ENCODE measurements around the gene SKAP1. TPM values are rescaled to one million over a fixed set of nuclear protein-coding genes. Genes with fewer than 3 reads are reported as not detected.
"Not testable (repeated sequence)": the region's sequence is repeated elsewhere in the genome, so short reads cannot be mapped to it uniquely, and the experiment has no call there.

SKAP1 gene
- total and polyA plus RNA-seq, 2 experiments from 2014 or later: 0.36 TPM; not detected in 1

DNA sequence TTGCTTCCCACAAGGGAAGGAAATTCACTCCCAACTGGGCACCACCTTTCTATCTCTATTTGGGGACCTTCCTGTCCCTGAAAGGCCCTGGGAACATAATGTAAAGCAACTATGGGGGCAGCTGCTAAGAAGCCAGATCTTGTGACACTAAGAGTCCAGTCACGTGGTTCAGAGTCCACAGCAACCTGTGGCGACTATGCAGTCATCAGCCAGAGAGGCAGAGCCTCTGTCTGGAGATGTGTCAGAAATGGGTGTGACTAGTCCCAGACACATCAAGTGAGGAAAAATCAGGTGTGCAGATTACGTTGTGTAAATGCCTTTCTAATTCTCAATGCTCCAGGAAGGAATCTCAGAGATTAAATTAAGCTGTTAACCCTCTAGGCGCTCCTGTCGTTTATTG, 26.6 kb upstream of the SKAP1 start:
- Histone ChIP-seq H3K9me3 (ENCODE audit: low read depth) (no peaks in the 10 kb centered on the region), H3K36me3 (no peaks in the 10 kb centered on the region), H3K4me3 (no peak overlapping the region), H3K27ac (no peak overlapping the region), H3K4me1 (ENCODE audit: low read depth) (no peaks in the 10 kb centered on the region), H3K27me3 (peaks cover 26% of the 10 kb centered on the region)
- TF ChIP-seq CTCF (IDR thresholded peaks at IDR 0.05; ENCODE audit: low read depth, low read length): no peak
- peak in 1 of 2 donors; percentile 21 for DNase-seq (ENCODE audit: low read depth in 1 of 2, low spot score in 1 of 2)

GRCh38 chr17:48455791-48456190, 25.8 kb upstream of the SKAP1 start:
- no peak overlapping the region for H3K4me3 ChIP-seq
- no peak for DNase-seq (ENCODE audit: low read depth in 1 of 2, low spot score in 1 of 2)
- H3K27ac ChIP-seq: no peak overlapping the region
- peaks cover 26% of the 10 kb centered on the region for H3K27me3 ChIP-seq
- H3K9me3 ChIP-seq (ENCODE audit: low read depth): no peaks in the 10 kb centered on the region
- no peaks in the 10 kb centered on the region for H3K36me3 ChIP-seq
- H3K4me1 ChIP-seq (ENCODE audit: low read depth): no peaks in the 10 kb centered on the region
- no peak for TF ChIP-seq CTCF (IDR thresholded peaks at IDR 0.05; ENCODE audit: low read depth, low read length)

GRCh38 chr17:48453447-48453846, 23.4 kb upstream of the SKAP1 start:
- TF ChIP-seq CTCF (IDR thresholded peaks at IDR 0.05; ENCODE audit: low read depth, low read length): no peak
- Histone ChIP-seq H3K9me3 (ENCODE audit: low read depth) (no peaks in the 10 kb centered on the region), H3K4me1 (ENCODE audit: low read depth) (no peaks in the 10 kb centered on the region), H3K4me3 (no peak overlapping the region), H3K27ac (no peak overlapping the region), H3K36me3 (no peaks in the 10 kb centered on the region), H3K27me3 (peaks cover 16% of the 10 kb centered on the region)
- DNase-seq (ENCODE audit: low read depth in 1 of 2, low spot score in 1 of 2): no peak

DNA sequence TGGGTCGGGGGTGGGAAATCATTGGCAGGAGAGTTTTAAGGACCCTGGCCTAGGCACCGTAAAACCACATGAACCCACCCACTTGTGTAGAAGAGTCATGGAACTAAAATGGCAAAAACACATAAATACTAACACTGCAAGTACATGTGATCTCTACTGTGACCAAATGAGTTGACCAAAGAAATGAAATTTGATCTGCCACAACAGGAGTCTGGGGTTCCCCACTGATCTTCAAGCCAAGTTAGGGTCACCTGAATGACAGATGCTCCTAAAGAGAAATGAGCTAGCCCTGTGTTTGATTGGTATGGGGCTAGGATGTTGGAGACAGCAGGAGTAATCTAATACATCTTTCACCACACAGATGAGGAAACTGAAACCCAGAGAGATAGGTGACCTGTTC, 21.5 kb upstream of the SKAP1 start:
- no peak overlapping the region for H3K27ac ChIP-seq
- no peaks in the 10 kb centered on the region for H3K9me3 ChIP-seq (ENCODE audit: low read depth)
- H3K27me3 ChIP-seq: peaks cover 26% of the 10 kb centered on the region
- DNase-seq (ENCODE audit: low read depth in 1 of 2, low spot score in 1 of 2): no peak
- H3K4me1 ChIP-seq (ENCODE audit: low read depth): no peaks in the 10 kb centered on the region
- H3K36me3 ChIP-seq: no peaks in the 10 kb centered on the region
- no peak overlapping the region for H3K4me3 ChIP-seq
- TF ChIP-seq CTCF (IDR thresholded peaks at IDR 0.05; ENCODE audit: low read depth, low read length): no peak

DNA sequence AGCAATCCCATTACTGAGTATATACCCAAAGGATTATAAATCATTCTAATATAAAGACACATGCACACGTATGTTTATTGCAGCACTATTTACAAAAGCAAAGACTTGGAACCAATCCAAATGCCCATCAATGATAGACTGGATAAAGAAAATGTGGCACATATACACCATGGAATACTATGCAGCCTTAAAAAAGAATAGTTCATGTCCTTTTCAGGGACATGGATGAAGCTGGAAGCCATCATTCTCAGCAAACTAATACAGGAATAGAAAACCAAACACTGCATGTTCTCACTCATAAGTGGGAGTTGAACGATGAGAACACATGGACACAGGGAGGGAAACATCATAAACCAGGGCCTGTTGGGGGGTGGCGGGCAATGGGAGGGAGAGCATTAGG, 19.3 kb upstream of the SKAP1 start:
- not testable (repeated sequence) for H3K9me3 ChIP-seq (ENCODE audit: low read depth); H3K4me3 ChIP-seq; H3K27ac ChIP-seq; DNase-seq (ENCODE audit: low read depth in 1 of 2, low spot score in 1 of 2); H3K36me3 ChIP-seq; H3K4me1 ChIP-seq (ENCODE audit: low read depth)
- peaks cover 13% of the 10 kb centered on the region for H3K27me3 ChIP-seq

DNA sequence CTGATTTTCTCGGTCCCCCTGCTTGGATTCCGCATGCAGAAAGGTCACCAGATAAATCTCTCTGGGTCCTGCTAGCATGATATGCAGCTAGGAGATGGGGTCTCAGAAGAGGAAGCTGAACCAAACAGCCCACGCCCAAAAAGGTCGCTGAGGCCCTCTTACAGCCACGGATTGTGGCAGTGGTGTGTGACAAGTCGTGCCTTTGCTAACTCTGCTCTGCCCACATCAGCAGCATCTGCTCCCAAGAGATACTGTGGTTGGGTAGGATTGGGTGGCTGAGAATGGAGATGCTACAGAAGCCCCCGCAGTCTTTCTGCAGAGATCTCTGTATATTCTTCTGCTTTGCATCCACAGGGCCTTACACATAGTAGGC, 15.2 kb upstream of the SKAP1 start:
- H3K9me3 ChIP-seq (ENCODE audit: low read depth): no peaks in the 10 kb centered on the region
- H3K4me1 ChIP-seq (ENCODE audit: low read depth): peaks cover 7% of the 10 kb centered on the region
- no peak overlapping the region for H3K27ac ChIP-seq
- no peaks in the 10 kb centered on the region for H3K36me3 ChIP-seq
- peaks cover 14% of the 10 kb centered on the region for H3K27me3 ChIP-seq
- TF ChIP-seq CTCF (IDR thresholded peaks at IDR 0.05; ENCODE audit: low read depth, low read length): no peak
- DNase-seq (ENCODE audit: low read depth in 1 of 2, low spot score in 1 of 2): no peak
- no peak overlapping the region for H3K4me3 ChIP-seq

Data from cardiac muscle cell (in vitro differentiated cells and primary cell).